Keratinocyte (primary cell): Measurements from ENCODE around the gene DUSP14. TPM values are rescaled to one million over a fixed set of nuclear protein-coding genes. Genes with fewer than 3 reads are reported as not detected.

Experiments used
- DNase-seq: peaks from one replicate; pipeline ENCODE4 v3.0.0-alpha.2; 2011; ENCODE audit warnings: low read depth, missing footprints, low spot score
- FAIRE-seq: peaks from 2 replicates; lab custom pipeline; 2011; peaks lifted over from hg19 to GRCh38; lab: Jason Lieb, UNC
- H2AFZ ChIP-seq: 2 replicates; pipeline ENCODE4 v1.6.0; 2012; ENCODE audit warnings: low read length, control low read depth, inconsistent platforms; ENCODE audit not compliant: control insufficient read depth
- H3K27ac ChIP-seq: 2 replicates; pipeline ENCODE4 v1.5.1; 2011; ENCODE audit warnings: low read length; ENCODE audit not compliant: control insufficient read depth, insufficient read depth
- H3K27me3 ChIP-seq: 3 replicates; pipeline ENCODE4 v1.6.0; 2011; ENCODE audit warnings: low read length; ENCODE audit not compliant: control insufficient read depth, insufficient read depth; ENCODE audit errors: extremely low read depth
- H3K36me3 ChIP-seq, 2 experiments: 2 replicates in 1 of 2; 3 replicates in 1 of 2; pipeline ENCODE4 v1.5.1; 2011; ENCODE audit warnings: low read length in 2 of 2, mild to moderate bottlenecking in 1 of 2; ENCODE audit not compliant: control insufficient read depth in 2 of 2, insufficient read depth in 2 of 2; ENCODE audit errors: extremely low read depth in 1 of 2
- H3K4me1 ChIP-seq: 3 replicates; pipeline ENCODE4 v1.5.1; 2011; ENCODE audit warnings: low read length; ENCODE audit not compliant: control insufficient read depth, insufficient read depth; ENCODE audit errors: extremely low read depth
- H3K4me2 ChIP-seq: 3 replicates; pipeline ENCODE4 v1.6.0; 2011; ENCODE audit warnings: low read depth, low read length; ENCODE audit not compliant: control insufficient read depth, insufficient read depth; ENCODE audit errors: extremely low read depth
- H3K4me3 ChIP-seq, 3 experiments: fragments of 200-600 bp in 1 of 3; sonication (generic) in 1 of 3; 2 replicates in 2 of 3; 3 replicates in 1 of 3; pipeline ENCODE4 v1.5.1; 2011 to 2016; ENCODE audit warnings: low read length in 3 of 3, mild to moderate bottlenecking in 3 of 3, control low read depth in 2 of 3, inconsistent platforms in 1 of 3, low read depth in 1 of 3, mixed read lengths in 1 of 3, mixed run types in 1 of 3, moderate library complexity in 1 of 3; ENCODE audit not compliant: control insufficient read depth in 2 of 3, insufficient read depth in 2 of 3; ENCODE audit errors: extremely low read depth in 1 of 3
- H3K79me2 ChIP-seq: 2 replicates; pipeline ENCODE4 v1.6.0; 2012; ENCODE audit warnings: low read length; ENCODE audit not compliant: control insufficient read depth, insufficient read depth
- H3K9ac ChIP-seq: 3 replicates; pipeline ENCODE4 v1.6.0; 2011; ENCODE audit warnings: low read length; ENCODE audit not compliant: control insufficient read depth, insufficient read depth; ENCODE audit errors: extremely low read depth
- H3K9me1 ChIP-seq: 3 replicates; pipeline ENCODE4 v1.6.0; 2011; ENCODE audit warnings: low read length; ENCODE audit not compliant: control insufficient read depth, insufficient read depth; ENCODE audit errors: extremely low read depth
- H3K9me3 ChIP-seq: 2 replicates; pipeline ENCODE4 v1.5.1; 2012; ENCODE audit warnings: low read depth, low read length; ENCODE audit not compliant: control insufficient read depth
- H4K20me1 ChIP-seq: 3 replicates; pipeline ENCODE4 v1.6.0; 2011; ENCODE audit warnings: low read length; ENCODE audit not compliant: control insufficient read depth, insufficient read depth; ENCODE audit errors: extremely low read depth
- CTCF ChIP-seq, 3 experiments: IDR thresholded peaks in 1 of 3; conservative IDR thresholded peaks in 1 of 3; optimal IDR thresholded peaks in 1 of 3; 2 replicates in 2 of 3; 3 replicates in 1 of 3; pipeline versions ENCODE3 to v1.5.1; 2011; ENCODE audit warnings: low read length in 3 of 3, mild to moderate bottlenecking in 3 of 3, moderate library complexity in 2 of 3, control low read depth in 1 of 3, inconsistent platforms in 1 of 3; ENCODE audit not compliant: insufficient read depth in 2 of 3; ENCODE audit errors: extremely low read depth in 1 of 3
- EZH2 ChIP-seq: IDR thresholded peaks from one replicate; pipeline ENCODE4 v1.6.1; 2012; ENCODE audit warnings: inconsistent platforms, mild to moderate bottlenecking, low read length, moderate library complexity
- dilution Hi-C: fragments of 300-500 bp; cut with MboI; formaldehyde crosslinking; loops from one replicate; pipeline ENCODE4 v1.7.0; 2020; ENCODE audit warnings: low sequenced_read_pairs; ENCODE audit not compliant: extremely low pct_ligation_motif_present
- polyA plus RNA-seq, 5 experiments: library from polyadenylated mRNA; depleted of rRNA in 3 of 5; stranded (reverse) in 3 of 5; stranded (forward) in 1 of 5; unstranded in 1 of 5; fragments of >200 nt; gene quantifications; 1 replicate in 1 of 5; 2 replicates in 3 of 5; 3 replicates in 1 of 5; pipeline versions ENCODE4 v1.2.1 to v1.2.3, GENCODE V29; 2011 to 2012; ENCODE audit warnings: missing spikeins in 2 of 5, low read depth in 1 of 5, low replicate concordance in 1 of 5

Gene DUSP14
- polyA plus RNA-seq, 1 donor (not counting 4 experiments of a cell fraction or from before 2014, with no cell fraction given): 169 TPM

GRCh38 chr17:37463039-37463438 is 26.7 kb upstream of the DUSP14 start:
- DNase-seq (no peak), FAIRE-seq (no peak)
- TF ChIP-seq CTCF (optimal IDR thresholded peaks at IDR 0.05 in 1 of 3, IDR thresholded peaks at IDR 0.05 in 1 of 3, conservative IDR thresholded peaks at IDR 0.05 in 1 of 3; ENCODE audit: extremely low read depth in 1 of 3, insufficient read depth in 2 of 3, low read length in 3 of 3) (no peak), EZH2 (no peak)
- Histone ChIP-seq H3K9me1 (no peaks in the 10 kb centered on the region), H3K4me2 (no peak overlapping the region), H3K27me3 (no peaks in the 10 kb centered on the region), H3K27ac (no peak overlapping the region), H2AFZ (no peak overlapping the region), H3K4me3 (no peak overlapping the region), H4K20me1 (no peaks in the 10 kb centered on the region), H3K4me1 (peaks cover 19% of the 10 kb centered on the region), H3K79me2 (no peaks in the 10 kb centered on the region), H3K9me3 (no peaks in the 10 kb centered on the region), H3K36me3 (peaks cover 0 to 9% of the 10 kb centered on the region in 2 experiments), H3K9ac (no peak overlapping the region)
- dilution Hi-C loops: no loop called here

DNA sequence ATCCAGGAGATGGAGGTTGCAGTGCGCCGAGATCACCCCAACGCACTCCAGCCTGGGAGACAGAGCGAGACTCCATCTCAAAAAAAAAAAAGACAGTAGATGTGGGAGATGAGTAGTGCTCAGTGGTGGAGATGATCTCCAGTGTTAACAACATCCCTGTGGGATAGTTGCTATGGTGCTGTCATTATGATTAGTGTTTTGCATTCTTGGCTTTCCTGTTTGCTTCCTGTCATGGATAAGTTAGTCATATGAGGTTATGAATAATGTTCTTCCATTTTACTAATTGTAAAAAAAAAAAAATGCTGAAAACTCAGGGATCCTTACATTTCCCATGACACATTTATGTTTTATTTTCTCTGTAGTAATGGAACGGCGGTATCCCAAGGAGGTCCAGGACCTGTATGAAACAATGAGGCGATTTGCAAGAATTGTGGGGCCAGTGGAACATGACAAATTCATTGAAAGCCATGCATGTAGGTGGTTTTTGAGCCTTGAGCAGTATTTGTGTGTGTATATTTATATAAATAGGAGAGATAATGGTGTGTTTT is 24.5 kb upstream of the DUSP14 start:
- Histone ChIP-seq H3K4me2 (no peak overlapping the region), H3K9me1 (no peaks in the 10 kb centered on the region), H3K9me3 (no peaks in the 10 kb centered on the region), H4K20me1 (no peaks in the 10 kb centered on the region), H3K27me3 (no peaks in the 10 kb centered on the region), H2AFZ (no peak overlapping the region), H3K9ac (no peak overlapping the region), H3K4me1 (peaks cover 19% of the 10 kb centered on the region), H3K79me2 (no peaks in the 10 kb centered on the region), H3K36me3 (peaks cover 0 to 5% of the 10 kb centered on the region in 2 experiments), H3K4me3 (no peak overlapping the region), H3K27ac (peak overlapping the region; percentile 27)
- TF ChIP-seq CTCF (optimal IDR thresholded peaks at IDR 0.05 in 1 of 3, IDR thresholded peaks at IDR 0.05 in 1 of 3, conservative IDR thresholded peaks at IDR 0.05 in 1 of 3; ENCODE audit: extremely low read depth in 1 of 3, insufficient read depth in 2 of 3, low read length in 3 of 3): no peak
- no peak for TF ChIP-seq EZH2
- dilution Hi-C loops: no loop called here
- FAIRE-seq (no peak), DNase-seq (no peak)
